Brain microvascular endothelial cell (primary cell): Measurements from ENCODE around the gene PTPRN2.
A peak's percentile ranks its signal among the peaks of the same experiment; 100 is the strongest.

Experiments
- DNase-seq: peaks from one replicate; pipeline ENCODE4 v3.0.0-alpha.2; 2020
- H3K27ac ChIP-seq: fragments of 250-450 bp; sonication (Bioruptor Pico); 2 replicates; pipeline ENCODE4 v1.5.1; 2020; ENCODE audit warnings: mild to moderate bottlenecking, moderate library complexity
- H3K27me3 ChIP-seq: fragments of 250-450 bp; sonication (Bioruptor Pico); replicated peaks from 2 replicates; pipeline ENCODE4 v1.5.1; 2020; ENCODE audit warnings: mild to moderate bottlenecking
- H3K36me3 ChIP-seq: fragments of 250-450 bp; sonication (Bioruptor Pico); replicated peaks from 2 replicates; pipeline ENCODE4 v1.5.1; 2020; ENCODE audit warnings: mild to moderate bottlenecking
- H3K4me3 ChIP-seq: 2 replicates; pipeline ENCODE4 v1.5.1; 2011; ENCODE audit warnings: low read depth, mild to moderate bottlenecking, control low read depth, low read length, moderate library complexity
- CTCF ChIP-seq: IDR thresholded peaks from 2 replicates; pipeline ENCODE4 v1.5.1; 2011; ENCODE audit warnings: low read depth, mild to moderate bottlenecking, moderate library complexity, low read length, control low read depth, inconsistent platforms; ENCODE audit errors: missing control alignments
- in situ Hi-C: cut with HindIII; loops from 2 replicates; pipeline ENCODE4 v1.10.0; 2017; ENCODE audit warnings: low sequenced_read_pairs, low pct_ligation_motif_present

The PTPRN2 gene

GRCh38 chr7:157800281-157800680 is 787.3 kb downstream of the PTPRN2 start:
- Histone ChIP-seq H3K27me3 (no peaks in the 10 kb centered on the region), H3K27ac (no peak overlapping the region), H3K36me3 (no peaks in the 10 kb centered on the region), H3K4me3 (no peak overlapping the region)
- in situ Hi-C loops: no loop called here
- DNase-seq: no peak
- TF ChIP-seq CTCF: no peak

DNA sequence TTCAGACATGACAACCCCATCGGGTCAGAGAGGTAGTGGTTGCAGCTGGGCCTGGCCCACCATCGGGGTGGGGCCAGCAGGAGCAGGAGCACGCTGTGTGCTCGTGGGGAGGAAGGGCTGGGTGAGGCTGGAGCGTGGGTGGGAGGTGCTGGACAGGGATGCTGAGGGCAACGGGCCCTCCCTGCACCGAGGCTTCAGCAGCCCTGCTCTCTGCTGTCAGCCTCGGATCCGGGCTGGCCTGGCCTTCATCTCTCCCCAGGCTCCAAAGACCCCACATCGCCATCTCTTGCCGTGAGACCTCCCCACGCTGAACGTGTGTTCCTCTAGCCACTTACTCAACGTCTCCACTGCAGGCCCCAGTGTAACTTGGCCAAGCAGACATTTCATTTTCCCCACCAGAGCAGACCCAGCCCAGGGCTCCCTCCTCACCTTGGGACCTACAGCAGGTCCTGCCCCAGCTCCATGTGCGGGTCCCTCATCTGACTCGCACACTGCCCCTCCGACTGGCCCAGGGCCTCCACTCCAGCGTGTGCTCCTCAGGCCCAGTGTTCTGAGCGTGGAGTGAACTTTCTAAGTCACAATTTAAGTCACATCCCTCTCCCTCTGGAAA is 788.4 kb downstream of the PTPRN2 start:
- in situ Hi-C loops: no loop called here
- DNase-seq: no peak

DNA sequence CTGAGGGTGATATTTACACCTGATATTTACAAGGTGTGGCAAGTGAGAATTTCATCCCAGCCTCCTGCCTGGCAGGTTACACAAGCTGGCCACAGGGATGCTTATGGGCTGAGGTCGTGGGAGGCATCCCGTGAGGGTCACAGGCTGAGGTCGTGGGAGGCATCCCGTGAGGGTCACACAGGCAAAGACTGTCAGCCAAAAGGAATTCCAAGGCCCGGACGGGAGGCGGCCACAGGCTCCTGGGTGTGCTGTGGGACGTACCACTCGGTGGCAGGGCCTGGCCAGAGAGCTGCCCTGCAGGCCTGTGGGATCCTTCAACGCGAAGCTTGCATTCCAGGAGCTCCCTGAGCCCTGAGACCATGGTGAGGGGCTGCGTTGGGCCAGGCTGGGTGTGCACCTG is 790.3 kb downstream of the PTPRN2 start:
- Histone ChIP-seq H3K27me3 (no peaks in the 10 kb centered on the region), H3K36me3 (no peaks in the 10 kb centered on the region), H3K27ac (no peak overlapping the region), H3K4me3 (no peak overlapping the region)
- in situ Hi-C loops: no loop called here
- DNase-seq: peak; percentile 14
- no peak for TF ChIP-seq CTCF

More for the DNA sequence above, 788.4 kb downstream of the PTPRN2 start:
- Histone ChIP-seq H3K36me3 (no peaks in the 10 kb centered on the region), H3K27me3 (no peaks in the 10 kb centered on the region), H3K4me3 (no peak overlapping the region), H3K27ac (no peak overlapping the region)
- no peak for TF ChIP-seq CTCF

GRCh38 chr7:157796846-157797245 is 790.8 kb downstream of the PTPRN2 start:
- Histone ChIP-seq H3K27me3 (no peaks in the 10 kb centered on the region), H3K4me3 (no peak overlapping the region), H3K27ac (no peak overlapping the region), H3K36me3 (no peaks in the 10 kb centered on the region)
- TF ChIP-seq CTCF: no peak
- DNase-seq: no peak
- in situ Hi-C loops: no loop called here

DNA sequence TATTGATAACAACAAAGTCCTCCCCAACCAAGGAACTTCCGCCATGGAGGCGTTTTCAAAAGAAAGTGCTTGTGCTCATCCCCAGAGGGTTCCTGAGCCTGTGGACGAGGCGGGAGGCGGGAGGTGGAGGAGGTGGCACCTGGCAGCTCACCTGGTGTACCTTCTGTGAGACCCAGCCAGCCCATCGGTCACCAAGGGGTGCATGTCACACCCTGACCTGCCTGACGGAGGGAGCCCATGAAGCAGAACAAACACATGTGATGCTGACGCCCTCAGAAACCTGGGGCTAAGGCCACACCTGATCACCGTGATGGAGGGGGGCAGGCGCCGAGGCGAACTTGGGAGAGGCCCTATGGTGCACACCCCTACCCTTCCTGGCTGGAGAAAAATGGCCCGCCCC is 792.0 kb downstream of the PTPRN2 start:
- Histone ChIP-seq H3K4me3 (no peak overlapping the region), H3K27ac (no peak overlapping the region), H3K27me3 (no peaks in the 10 kb centered on the region), H3K36me3 (no peaks in the 10 kb centered on the region)
- in situ Hi-C loops: no loop called here
- DNase-seq: no peak
- no peak for TF ChIP-seq CTCF

DNA sequence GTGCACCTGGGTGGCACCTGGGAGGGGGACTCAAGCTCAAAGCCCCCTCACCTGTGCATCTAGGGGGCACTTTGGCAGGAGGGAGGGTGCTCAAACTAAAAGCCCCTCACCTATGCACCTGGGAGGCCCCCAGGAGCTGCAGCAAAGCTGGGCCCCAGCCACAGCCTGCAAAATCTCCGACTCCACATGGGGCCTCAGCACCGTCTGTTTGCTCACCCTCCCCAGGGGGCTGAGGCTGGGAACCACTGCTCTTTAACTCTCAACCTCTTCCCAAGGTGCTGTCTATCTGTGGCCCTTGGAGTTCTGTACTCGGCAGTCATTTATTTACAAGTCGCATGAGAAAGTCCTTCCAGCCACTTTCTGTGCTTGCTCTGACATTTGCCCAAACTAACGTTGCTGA is 792.4 kb downstream of the PTPRN2 start:
- no peak for TF ChIP-seq CTCF
- Histone ChIP-seq H3K27me3 (no peaks in the 10 kb centered on the region), H3K36me3 (no peaks in the 10 kb centered on the region), H3K4me3 (no peak overlapping the region), H3K27ac (no peak overlapping the region)
- peak; percentile 24 for DNase-seq
- in situ Hi-C loops: no loop called here
